ENCODE results near the gene KRT77.

The KRT77 gene

GRCh38 chr12:52729147-52729546 is 25.8 kb upstream of the KRT77 start:
- no peaks in the 10 kb centered on the region for H3K4me1 ChIP-seq (ENCODE audit: low read length)
- H2AFZ ChIP-seq (ENCODE audit: low read depth, low read length): no peak overlapping the region
- H3K9me3 ChIP-seq (ENCODE audit: insufficient read depth, low read length): no peaks in the 10 kb centered on the region
- H3K79me2 ChIP-seq (ENCODE audit: low read length): no peaks in the 10 kb centered on the region
- no peak overlapping the region for H3K9ac ChIP-seq (ENCODE audit: low read length)
- H3K27ac ChIP-seq (ENCODE audit: low read length): no peak overlapping the region
- H4K20me1 ChIP-seq (ENCODE audit: insufficient read depth, low read length): no peaks in the 10 kb centered on the region
- no peaks in the 10 kb centered on the region for H3K36me3 ChIP-seq (replicated peaks; ENCODE audit: low read depth, low read length)
- no peak overlapping the region for H3K4me3 ChIP-seq (ENCODE audit: low read length)
- no peak overlapping the region for H3K4me2 ChIP-seq (ENCODE audit: low read length)
- TF ChIP-seq EZH2phosphoT487 (IDR thresholded peaks at IDR 0.05; ENCODE audit: low read depth): no peak
- no peak for TF ChIP-seq CTCF (IDR thresholded peaks at IDR 0.05; ENCODE audit: low read depth, low read length)
- H3K27me3 ChIP-seq (ENCODE audit: low read depth, low read length): peaks cover 21% of the 10 kb centered on the region

GRCh38 chr12:52728374-52728773 is 25.1 kb upstream of the KRT77 start:
- no peak overlapping the region for H3K27ac ChIP-seq (ENCODE audit: low read length)
- no peaks in the 10 kb centered on the region for H3K36me3 ChIP-seq (replicated peaks; ENCODE audit: low read depth, low read length)
- H3K27me3 ChIP-seq (ENCODE audit: low read depth, low read length): peaks cover 21% of the 10 kb centered on the region
- TF ChIP-seq CTCF (IDR thresholded peaks at IDR 0.05; ENCODE audit: low read depth, low read length): no peak
- no peak for TF ChIP-seq EZH2phosphoT487 (IDR thresholded peaks at IDR 0.05; ENCODE audit: low read depth)
- no peaks in the 10 kb centered on the region for H3K4me1 ChIP-seq (ENCODE audit: low read length)
- no peak overlapping the region for H3K4me3 ChIP-seq (ENCODE audit: low read length)
- no peaks in the 10 kb centered on the region for H3K79me2 ChIP-seq (ENCODE audit: low read length)
- H3K4me2 ChIP-seq (ENCODE audit: low read length): no peak overlapping the region
- H2AFZ ChIP-seq (ENCODE audit: low read depth, low read length): no peak overlapping the region
- H4K20me1 ChIP-seq (ENCODE audit: insufficient read depth, low read length): no peaks in the 10 kb centered on the region
- H3K9ac ChIP-seq (ENCODE audit: low read length): no peak overlapping the region
- H3K9me3 ChIP-seq (ENCODE audit: insufficient read depth, low read length): no peaks in the 10 kb centered on the region

GRCh38 chr12:52727037-52727436 is 23.7 kb upstream of the KRT77 start:
- no peaks in the 10 kb centered on the region for H3K4me1 ChIP-seq (ENCODE audit: low read length)

GRCh38 chr12:52726451-52726850 is 23.1 kb upstream of the KRT77 start:
- no peak for TF ChIP-seq EZH2phosphoT487 (IDR thresholded peaks at IDR 0.05; ENCODE audit: low read depth)
- peaks cover 21% of the 10 kb centered on the region for H3K27me3 ChIP-seq (ENCODE audit: low read depth, low read length)
- no peak overlapping the region for H3K27ac ChIP-seq (ENCODE audit: low read length)
- H3K9ac ChIP-seq (ENCODE audit: low read length): no peak overlapping the region
- H4K20me1 ChIP-seq (ENCODE audit: insufficient read depth, low read length): no peaks in the 10 kb centered on the region
- no peaks in the 10 kb centered on the region for H3K79me2 ChIP-seq (ENCODE audit: low read length)
- H3K4me2 ChIP-seq (ENCODE audit: low read length): no peak overlapping the region
- no peaks in the 10 kb centered on the region for H3K36me3 ChIP-seq (replicated peaks; ENCODE audit: low read depth, low read length)
- no peaks in the 10 kb centered on the region for H3K9me3 ChIP-seq (ENCODE audit: insufficient read depth, low read length)
- H3K4me3 ChIP-seq (ENCODE audit: low read length): no peak overlapping the region
- no peak overlapping the region for H2AFZ ChIP-seq (ENCODE audit: low read depth, low read length)
- no peaks in the 10 kb centered on the region for H3K4me1 ChIP-seq (ENCODE audit: low read length)

More at GRCh38 chr12:52727037-52727436, 23.7 kb upstream of the KRT77 start:
- Histone ChIP-seq H3K36me3 (replicated peaks; ENCODE audit: low read depth, low read length) (no peaks in the 10 kb centered on the region), H3K27ac (ENCODE audit: low read length) (no peak overlapping the region), H3K4me2 (ENCODE audit: low read length) (no peak overlapping the region), H3K27me3 (ENCODE audit: low read depth, low read length) (peaks cover 21% of the 10 kb centered on the region), H3K9ac (ENCODE audit: low read length) (no peak overlapping the region), H3K9me3 (ENCODE audit: insufficient read depth, low read length) (no peaks in the 10 kb centered on the region), H4K20me1 (ENCODE audit: insufficient read depth, low read length) (no peaks in the 10 kb centered on the region), H3K79me2 (ENCODE audit: low read length) (no peaks in the 10 kb centered on the region), H2AFZ (ENCODE audit: low read depth, low read length) (no peak overlapping the region), H3K4me3 (ENCODE audit: low read length) (no peak overlapping the region)
- TF ChIP-seq EZH2phosphoT487 (IDR thresholded peaks at IDR 0.05; ENCODE audit: low read depth): no peak
- TF ChIP-seq CTCF (IDR thresholded peaks at IDR 0.05; ENCODE audit: low read depth, low read length): no peak

- Histone ChIP-seq H3K9me3 (ENCODE audit: insufficient read depth, low read length) (no peaks in the 10 kb centered on the region), H3K27ac (ENCODE audit: low read length) (no peak overlapping the region), H3K4me2 (ENCODE audit: low read length) (no peak overlapping the region), H3K36me3 (replicated peaks; ENCODE audit: low read depth, low read length) (no peaks in the 10 kb centered on the region), H3K79me2 (ENCODE audit: low read length) (no peaks in the 10 kb centered on the region), H3K27me3 (ENCODE audit: low read depth, low read length) (peaks cover 14% of the 10 kb centered on the region), H4K20me1 (ENCODE audit: insufficient read depth, low read length) (no peaks in the 10 kb centered on the region), H3K4me1 (ENCODE audit: low read length) (no peaks in the 10 kb centered on the region), H3K9ac (ENCODE audit: low read length) (no peak overlapping the region), H2AFZ (ENCODE audit: low read depth, low read length) (no peak overlapping the region), H3K4me3 (ENCODE audit: low read length) (no peak overlapping the region)
- TF ChIP-seq EZH2phosphoT487 (IDR thresholded peaks at IDR 0.05; ENCODE audit: low read depth) (no peak), CTCF (IDR thresholded peaks at IDR 0.05; ENCODE audit: low read depth, low read length) (no peak)
Measured at GRCh38 chr12:52724384-52724783, 21.1 kb upstream of the KRT77 start.

Measured in OCI-LY3 (cell line).